PC-3 (cell line): Measurements from ENCODE around the gene CAPN13. TPM values are rescaled to one million over a fixed set of nuclear protein-coding genes. Genes with fewer than 3 reads are reported as not detected.

Experiments
- ATAC-seq: fragments of 200-7000 bp; cut with Tn5 transposase; 2 replicates; pipeline ENCODE4 v1.9.1; 2020; ENCODE audit warnings: mild to moderate bottlenecking, moderate library complexity
- BruUV-seq: library from RNA; stranded (reverse); fragments of 400-500 nt; replicated peaks from 2 replicates; lab custom pipeline; 2021; lab: Mats Ljungman, UMichigan
- CTCF ChIA-PET: fragments of 300-600 bp; sonication (Branson Sonifier 250); formaldehyde crosslinking; loops from one replicate; lab custom pipeline; 2022; ENCODE audit warnings: antibody characterized with exemption; lab: Charles Lee
- POLR2A ChIA-PET: fragments of 300-600 bp; sonication (Branson Sonifier 250); formaldehyde crosslinking; loops from one replicate; lab custom pipeline; 2022; ENCODE audit warnings: antibody characterized with exemption; ENCODE audit not compliant: unreplicated experiment; lab: Charles Lee
- DNase-seq: peaks from one replicate; pipeline ENCODE4 v3.0.0-alpha.2; 2015
- H2AFZ ChIP-seq: fragments of 300-600 bp; sonication (generic); 2 replicates; pipeline ENCODE4 v1.6.0; 2016; ENCODE audit warnings: antibody characterized with exemption, low read length
- H3F3A ChIP-seq: fragments of 300-600 bp; sonication (generic); one replicate; pipeline ENCODE4 v1.6.0; 2017; ENCODE audit warnings: antibody characterized with exemption, low read length, control low read depth, mild to moderate bottlenecking; ENCODE audit not compliant: unreplicated experiment
- H3K27ac ChIP-seq: fragments of 300-600 bp; sonication (generic); 2 replicates; pipeline ENCODE4 v1.5.1; 2016; ENCODE audit warnings: mild to moderate bottlenecking, low read length
- H3K27me3 ChIP-seq: fragments of 300-600 bp; sonication (generic); 2 replicates; pipeline ENCODE4 v1.6.1; 2016; ENCODE audit warnings: low read length, mixed read lengths
- H3K36me3 ChIP-seq: fragments of 300-600 bp; sonication (generic); 2 replicates; pipeline ENCODE4 v1.6.1; 2016; ENCODE audit warnings: low read depth, mixed run types, low read length, mixed read lengths
- H3K4me1 ChIP-seq: fragments of 300-600 bp; sonication (generic); 2 replicates; pipeline ENCODE4 v1.5.1; 2016; ENCODE audit warnings: low read length; ENCODE audit not compliant: insufficient read depth
- H3K4me2 ChIP-seq: fragments of 300-600 bp; sonication (generic); 2 replicates; pipeline ENCODE4 v1.6.0; 2016; ENCODE audit warnings: low read length
- H3K4me3 ChIP-seq: fragments of 300-600 bp; sonication (generic); 2 replicates; pipeline ENCODE4 v1.5.1; 2016; ENCODE audit warnings: mild to moderate bottlenecking, low read length, mixed read lengths
- H3K79me2 ChIP-seq: fragments of 300-600 bp; sonication (generic); 2 replicates; pipeline ENCODE4 v1.6.1; 2017; ENCODE audit warnings: low read length, mixed read lengths
- H3K9ac ChIP-seq: fragments of 300-600 bp; sonication (generic); 2 replicates; pipeline ENCODE4 v1.6.0; 2016; ENCODE audit warnings: mild to moderate bottlenecking, low read length
- H3K9me2 ChIP-seq: fragments of 300-600 bp; sonication (generic); replicated peaks from 2 replicates; pipeline ENCODE4 v1.6.1; 2016; ENCODE audit warnings: mixed run types, low read length, mixed read lengths
- H3K9me3 ChIP-seq: fragments of 300-600 bp; sonication (generic); 2 replicates; pipeline ENCODE4 v1.6.1; 2016; ENCODE audit warnings: low read length, mixed read lengths
- H4K20me1 ChIP-seq: fragments of 300-600 bp; sonication (generic); 2 replicates; pipeline ENCODE4 v1.6.1; 2016; ENCODE audit warnings: low read length, mixed read lengths
- CTCF ChIP-seq: fragments of 300-600 bp; sonication (generic); conservative IDR thresholded peaks from 2 replicates; pipeline ENCODE4 v1.5.1; 2017; ENCODE audit warnings: antibody characterized with exemption, low read depth, mild to moderate bottlenecking, low read length
- EZH2 ChIP-seq: fragments of 300-600 bp; sonication (generic); IDR thresholded peaks from one replicate; pipeline ENCODE4 v1.6.1; 2017; ENCODE audit warnings: antibody characterized with exemption, mild to moderate bottlenecking, low read length; ENCODE audit not compliant: unreplicated experiment
- EZH2phosphoT487 ChIP-seq: fragments of 300-600 bp; sonication (generic); IDR thresholded peaks from 2 replicates; pipeline ENCODE4 v1.6.1; 2018; ENCODE audit warnings: mild to moderate bottlenecking, antibody characterized with exemption, low read length, borderline replicate concordance
- intact Hi-C: fragments of 100-400 bp; cut with micrococcal nuclease; formaldehyde crosslinking; loops from 2 replicates; pipeline ENCODE4 v1.9.0; 2023
- total RNA-seq: library from RNA; depleted of rRNA; stranded (reverse); fragments of >200 nt; gene quantifications from 2 replicates; pipeline ENCODE4 v1.2.3, GENCODE V29; 2014

CAPN13 gene
- total RNA-seq, 1 experiment from 2014 or later = 0.44 TPM

- no peak overlapping the region for H3K4me3 ChIP-seq
- H3K9me2 ChIP-seq = no peaks in the 10 kb centered on the region
- CTCF ChIA-PET = interaction anchor here (0.7 kb wide), 1 partner anchor 24 kb away, joined by 4 read pairs; no protein-coding TSS in a partner anchor
- no peaks in the 10 kb centered on the region for H3K9me3 ChIP-seq
- H3F3A ChIP-seq = no peaks in the 10 kb centered on the region
- intact Hi-C loops = no loop called here
- BruUV-seq = no TSS peak
- no peak overlapping the region for H2AFZ ChIP-seq
- H3K9ac ChIP-seq = no peak overlapping the region
- no peak overlapping the region for H3K27ac ChIP-seq
- no peaks in the 10 kb centered on the region for H3K79me2 ChIP-seq
- no peaks in the 10 kb centered on the region for H4K20me1 ChIP-seq
- no peak overlapping the region for H3K4me2 ChIP-seq
- POLR2A ChIA-PET = no interaction called here
- no peaks in the 10 kb centered on the region for H3K36me3 ChIP-seq
- no peak for DNase-seq
- TF ChIP-seq EZH2 (no peak), EZH2phosphoT487 (no peak), CTCF (no peak)
- H3K27me3 ChIP-seq = no peaks in the 10 kb centered on the region
- ATAC-seq = no peak
- H3K4me1 ChIP-seq = no peaks in the 10 kb centered on the region
These were observed 114.4 kb downstream of the CAPN13 start for GRCh38 chr2:30692829-30693275.

GRCh38 chr2:30691948-30692828 is 115.1 kb downstream of the CAPN13 start:
- H3K79me2 ChIP-seq = no peaks in the 10 kb centered on the region
- TF ChIP-seq EZH2phosphoT487 (no peak), EZH2 (no peak), CTCF (peak; percentile 47)
- H3K4me3 ChIP-seq = no peak overlapping the region
- BruUV-seq = no TSS peak
- H3F3A ChIP-seq = no peaks in the 10 kb centered on the region
- no peak overlapping the region for H3K27ac ChIP-seq
- H2AFZ ChIP-seq = no peak overlapping the region
- CTCF ChIA-PET = interaction anchor here (0.6 to 0.7 kb wide), 2 partner anchors 23 to 170 kb away, joined by 4 read pairs; no protein-coding TSS in a partner anchor
- H3K27me3 ChIP-seq = no peaks in the 10 kb centered on the region
- no peaks in the 10 kb centered on the region for H4K20me1 ChIP-seq
- H3K4me1 ChIP-seq = no peaks in the 10 kb centered on the region
- no peaks in the 10 kb centered on the region for H3K9me2 ChIP-seq
- H3K4me2 ChIP-seq = no peak overlapping the region
- intact Hi-C loops = no loop called here
- peak; percentile 94 for ATAC-seq
- no peaks in the 10 kb centered on the region for H3K36me3 ChIP-seq
- H3K9me3 ChIP-seq = no peaks in the 10 kb centered on the region
- peak; percentile 29 for DNase-seq
- POLR2A ChIA-PET = no interaction called here
- no peak overlapping the region for H3K9ac ChIP-seq
